Mucosa of descending colon (tissue), 3 donors: ENCODE results near the gene RAPGEF5. TPM values are rescaled to one million over a fixed set of nuclear protein-coding genes. Genes with fewer than 3 reads are reported as not detected.

Source experiments
- ATAC-seq: fragments of 200-7000 bp; cut with Tn5 transposase; one replicate; pipeline ENCODE4 v1.9.1; 2020; ENCODE audit warnings: mild to moderate bottlenecking, moderate library complexity
- DNase-seq, 3 donors: peaks; one replicate each; pipeline ENCODE4 v3.0.0-alpha.2; 2020
- H3K36me3 ChIP-seq: fragments of 200-600 bp; one replicate; pipeline ENCODE4 v1.8.0; 2021; ENCODE audit warnings: low read depth, mild to moderate bottlenecking
- H3K4me1 ChIP-seq: fragments of 200-600 bp; one replicate; pipeline ENCODE4 v1.8.0; 2021; ENCODE audit warnings: low read depth, mild to moderate bottlenecking
- H3K4me3 ChIP-seq: fragments of 200-600 bp; one replicate; pipeline ENCODE4 v1.8.0; 2021; ENCODE audit warnings: mild to moderate bottlenecking
- H3K9me3 ChIP-seq: fragments of 200-600 bp; one replicate; pipeline ENCODE4 v1.8.0; 2021; ENCODE audit warnings: mild to moderate bottlenecking
- intact Hi-C, 2 donors: fragments of 100-400 bp; cut with DNase I in 1 of 2; cut with micrococcal nuclease in 1 of 2; formaldehyde crosslinking; loops; one replicate each; pipeline versions ENCODE4 v1.11.0 to v1.11.1; 2022; cut with DNase I, micrococcal nuclease
- total RNA-seq, 3 donors: library from RNA; stranded (reverse); fragmentation: NEBNext Ultra II Directional in 2 of 3; extraction: Animal tissue kit (Norgen Biotek cat#: 25700) in 2 of 3; gene quantifications; one replicate each; pipeline versions ENCODE4 v1.2.1 to v1.2.4, GENCODE V29; 2021 to 2023
- TF ChIP-seq, protein P1 (sequence below): fragments of 200-600 bp; IDR thresholded peaks from one replicate; pipeline ENCODE4 v1.8.0; 2022; ENCODE audit warnings: antibody characterized with exemption, mild to moderate bottlenecking
- donor health status: DM: no; HTN: no; CAD: no; lungs with moderate emphysema.
- donor health status: DM: no; HTN: no; CAD: no.
- donor health status: DM: no; HTN: yes; CAD: no.

RAPGEF5 gene
- total RNA-seq, 3 donors from 2014 or later, result 34.7 to 87.8 (median 59.5) TPM

DNA sequence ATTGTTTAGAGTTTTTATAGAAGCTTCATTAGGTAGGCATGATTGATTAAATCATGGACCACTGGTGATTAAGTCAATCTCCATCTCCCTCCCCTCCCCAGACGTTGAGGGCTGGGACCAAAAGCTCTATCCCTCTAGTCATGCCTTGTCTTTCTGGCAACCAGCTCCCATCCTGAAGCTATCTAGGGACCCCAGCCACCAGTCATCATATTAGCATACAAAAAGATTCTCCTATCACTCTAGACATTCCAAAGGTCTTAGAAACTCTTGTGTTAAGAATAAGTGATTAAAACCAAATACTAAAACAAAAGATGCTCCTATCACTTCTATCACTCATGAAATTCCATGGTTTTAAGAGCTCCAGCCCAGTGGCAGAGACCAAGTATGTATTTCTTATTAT lies 178.2 kb downstream of the RAPGEF5 start:
- ATAC-seq (no peak), DNase-seq (no peak)
- Histone ChIP-seq H3K4me3 (no peak overlapping the region), H3K9me3 (no peaks in the 10 kb centered on the region), H3K36me3 (no peaks in the 10 kb centered on the region), H3K4me1 (no peaks in the 10 kb centered on the region)
- intact Hi-C loops, result no loop called here
- TF ChIP-seq, protein P1, sequence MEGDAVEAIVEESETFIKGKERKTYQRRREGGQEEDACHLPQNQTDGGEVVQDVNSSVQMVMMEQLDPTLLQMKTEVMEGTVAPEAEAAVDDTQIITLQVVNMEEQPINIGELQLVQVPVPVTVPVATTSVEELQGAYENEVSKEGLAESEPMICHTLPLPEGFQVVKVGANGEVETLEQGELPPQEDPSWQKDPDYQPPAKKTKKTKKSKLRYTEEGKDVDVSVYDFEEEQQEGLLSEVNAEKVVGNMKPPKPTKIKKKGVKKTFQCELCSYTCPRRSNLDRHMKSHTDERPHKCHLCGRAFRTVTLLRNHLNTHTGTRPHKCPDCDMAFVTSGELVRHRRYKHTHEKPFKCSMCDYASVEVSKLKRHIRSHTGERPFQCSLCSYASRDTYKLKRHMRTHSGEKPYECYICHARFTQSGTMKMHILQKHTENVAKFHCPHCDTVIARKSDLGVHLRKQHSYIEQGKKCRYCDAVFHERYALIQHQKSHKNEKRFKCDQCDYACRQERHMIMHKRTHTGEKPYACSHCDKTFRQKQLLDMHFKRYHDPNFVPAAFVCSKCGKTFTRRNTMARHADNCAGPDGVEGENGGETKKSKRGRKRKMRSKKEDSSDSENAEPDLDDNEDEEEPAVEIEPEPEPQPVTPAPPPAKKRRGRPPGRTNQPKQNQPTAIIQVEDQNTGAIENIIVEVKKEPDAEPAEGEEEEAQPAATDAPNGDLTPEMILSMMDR, result no peak

DNA sequence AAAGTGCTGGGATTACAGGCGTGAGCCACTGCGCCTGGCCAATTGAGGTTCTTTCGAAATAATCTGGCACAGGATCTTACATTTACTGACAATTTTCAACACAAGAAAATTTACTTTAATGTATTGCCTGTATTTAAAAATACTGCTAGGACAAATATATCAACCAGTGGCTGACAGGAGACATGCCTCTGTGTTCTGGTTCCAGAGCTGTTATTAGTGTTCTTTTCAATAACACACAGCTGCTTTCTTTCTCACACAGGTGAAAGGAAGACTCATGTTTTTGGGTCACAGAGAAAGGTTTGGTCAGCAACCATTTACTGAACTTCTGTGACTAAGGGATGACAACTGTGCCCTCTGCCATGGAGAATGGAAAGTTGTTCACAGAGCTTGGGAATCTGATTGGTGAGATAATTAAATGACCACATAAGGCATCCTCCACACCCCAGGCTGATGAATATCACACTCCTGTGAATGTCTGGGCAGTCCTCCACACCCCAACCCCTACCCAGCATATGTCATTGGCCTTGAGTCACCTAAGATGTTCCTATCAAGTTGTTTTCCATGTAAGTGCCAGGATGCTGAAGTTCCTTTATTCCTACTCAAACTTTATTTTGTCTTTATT lies 180.1 kb downstream of the RAPGEF5 start:
- no peak for DNase-seq
- intact Hi-C loops, result no loop called here
- no peak overlapping the region for H3K4me3 ChIP-seq
- H3K9me3 ChIP-seq, result no peaks in the 10 kb centered on the region
- TF ChIP-seq, protein P1, result no peak
- H3K4me1 ChIP-seq, result no peaks in the 10 kb centered on the region
- no peak for ATAC-seq
- H3K36me3 ChIP-seq, result no peaks in the 10 kb centered on the region

DNA sequence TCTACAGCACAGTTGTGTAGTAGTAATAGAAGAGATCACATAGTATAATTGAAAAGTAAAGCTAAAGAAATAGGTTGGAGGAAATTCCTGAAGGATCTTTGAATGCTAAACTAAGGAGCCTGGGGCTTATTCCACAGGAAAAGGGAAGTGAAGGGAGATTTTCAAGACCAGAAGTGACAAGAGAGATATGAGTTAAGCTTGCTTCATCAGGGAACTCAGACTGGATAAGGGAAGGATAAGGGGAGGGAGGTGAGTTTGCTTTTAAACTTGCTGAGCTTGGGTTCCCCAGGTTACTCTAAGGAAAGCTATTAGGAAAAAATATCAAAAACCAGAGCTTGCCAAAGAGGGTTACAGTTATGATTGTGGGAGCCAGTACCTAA lies 182.4 kb downstream of the RAPGEF5 start:
- intact Hi-C loops, result no loop called here
- H3K4me3 ChIP-seq, result no peak overlapping the region
- H3K9me3 ChIP-seq, result no peaks in the 10 kb centered on the region
- DNase-seq, result no peak
- no peaks in the 10 kb centered on the region for H3K4me1 ChIP-seq
- TF ChIP-seq, protein P1, result no peak
- no peak for ATAC-seq
- H3K36me3 ChIP-seq, result no peaks in the 10 kb centered on the region

DNA sequence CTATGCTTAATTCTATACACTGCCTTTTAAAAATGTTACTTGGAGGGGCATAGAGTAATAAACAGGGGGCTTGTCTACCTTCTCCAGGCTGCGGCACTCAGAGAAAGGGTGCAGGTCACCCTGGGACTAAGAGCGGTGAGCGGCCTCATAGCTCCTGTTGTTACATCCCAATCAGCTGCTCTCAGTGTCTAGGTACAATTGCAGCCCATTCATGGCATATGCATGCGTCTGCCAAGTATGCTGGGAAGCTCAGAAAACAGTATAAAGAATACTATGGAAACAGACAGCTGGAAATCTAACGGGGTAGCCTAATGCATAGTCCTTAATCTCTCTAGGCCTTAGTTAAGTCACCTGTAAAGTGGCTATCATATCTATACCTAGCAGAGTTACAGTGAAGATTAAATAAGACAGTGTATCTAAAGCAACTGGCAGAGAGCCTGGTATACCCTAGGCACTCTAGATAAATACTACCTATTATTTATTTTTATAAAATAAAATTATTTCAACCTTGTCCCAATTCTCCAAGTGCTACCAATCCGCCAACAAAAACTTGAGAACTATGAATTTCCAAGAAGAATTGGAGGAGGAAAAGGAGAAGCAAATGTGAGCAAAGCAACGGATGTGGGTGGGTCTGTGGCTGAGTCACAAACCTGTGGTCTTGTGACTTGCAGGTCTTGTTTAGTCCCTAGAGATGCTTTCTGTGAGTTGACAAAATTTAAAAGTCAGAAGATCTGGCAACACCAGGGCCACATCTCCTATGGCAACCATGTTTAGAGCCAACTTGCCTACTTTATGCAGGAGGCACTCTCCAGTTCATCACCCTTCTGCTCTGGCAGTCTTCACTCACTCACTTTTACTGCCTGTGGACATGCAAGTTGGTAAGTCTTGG lies 183.0 kb downstream of the RAPGEF5 start:
- Histone ChIP-seq H3K4me3 (no peak overlapping the region), H3K36me3 (no peaks in the 10 kb centered on the region), H3K4me1 (no peaks in the 10 kb centered on the region), H3K9me3 (no peaks in the 10 kb centered on the region)
- ATAC-seq, result peak; percentile 22
- DNase-seq, result no peak
- intact Hi-C loops, result no loop called here
- TF ChIP-seq, protein P1, result no peak

DNA sequence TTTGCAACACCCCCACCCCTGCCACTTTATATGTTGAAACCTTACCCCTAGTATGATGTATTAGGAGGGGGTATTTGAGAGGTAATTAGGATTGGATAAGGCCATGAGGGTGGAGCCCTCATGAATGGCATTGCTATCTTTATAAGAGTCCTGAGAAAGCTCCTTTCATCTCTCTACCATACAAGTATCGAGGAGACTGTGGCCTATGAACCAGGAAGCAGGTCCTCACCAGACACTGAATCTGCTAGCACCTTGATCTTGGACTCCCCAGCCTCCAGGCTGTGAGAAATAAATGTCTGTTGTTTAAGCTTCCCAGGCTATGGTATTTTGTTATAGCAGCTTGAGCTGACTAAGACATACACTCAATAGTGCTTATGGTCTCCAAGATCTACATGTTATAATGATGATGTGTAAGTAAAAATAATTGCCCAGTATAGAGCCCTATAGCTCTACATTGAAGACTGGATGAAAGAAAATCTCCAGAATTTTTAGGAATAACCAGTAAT lies 188.8 kb downstream of the RAPGEF5 start:
- TF ChIP-seq, protein P1, result no peak
- DNase-seq, result no peak
- Histone ChIP-seq H3K36me3 (no peaks in the 10 kb centered on the region), H3K4me3 (no peak overlapping the region), H3K9me3 (no peaks in the 10 kb centered on the region), H3K4me1 (no peaks in the 10 kb centered on the region)
- ATAC-seq, result peak; percentile 26
- intact Hi-C loops, result no loop called here
